Stimulated activated CD8-positive, alpha-beta memory T cell treated with anti-CD3 and anti-CD28 coated beads, Interleukin-2, amount 100 ng/mL, for 48 hours (primary cell): Measurements from ENCODE around the gene EIF1AX.
"Not testable (repeated sequence)": the region's sequence is repeated elsewhere in the genome, so short reads cannot be mapped to it uniquely, and the experiment has no call there.

Experiments
- DNase-seq, 2 donors: peaks; one replicate each; pipeline ENCODE4 v3.0.0-alpha.2; 2020; ENCODE audit warnings: low read depth in 2 of 2

EIF1AX gene, protein sequence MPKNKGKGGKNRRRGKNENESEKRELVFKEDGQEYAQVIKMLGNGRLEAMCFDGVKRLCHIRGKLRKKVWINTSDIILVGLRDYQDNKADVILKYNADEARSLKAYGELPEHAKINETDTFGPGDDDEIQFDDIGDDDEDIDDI

DNA sequence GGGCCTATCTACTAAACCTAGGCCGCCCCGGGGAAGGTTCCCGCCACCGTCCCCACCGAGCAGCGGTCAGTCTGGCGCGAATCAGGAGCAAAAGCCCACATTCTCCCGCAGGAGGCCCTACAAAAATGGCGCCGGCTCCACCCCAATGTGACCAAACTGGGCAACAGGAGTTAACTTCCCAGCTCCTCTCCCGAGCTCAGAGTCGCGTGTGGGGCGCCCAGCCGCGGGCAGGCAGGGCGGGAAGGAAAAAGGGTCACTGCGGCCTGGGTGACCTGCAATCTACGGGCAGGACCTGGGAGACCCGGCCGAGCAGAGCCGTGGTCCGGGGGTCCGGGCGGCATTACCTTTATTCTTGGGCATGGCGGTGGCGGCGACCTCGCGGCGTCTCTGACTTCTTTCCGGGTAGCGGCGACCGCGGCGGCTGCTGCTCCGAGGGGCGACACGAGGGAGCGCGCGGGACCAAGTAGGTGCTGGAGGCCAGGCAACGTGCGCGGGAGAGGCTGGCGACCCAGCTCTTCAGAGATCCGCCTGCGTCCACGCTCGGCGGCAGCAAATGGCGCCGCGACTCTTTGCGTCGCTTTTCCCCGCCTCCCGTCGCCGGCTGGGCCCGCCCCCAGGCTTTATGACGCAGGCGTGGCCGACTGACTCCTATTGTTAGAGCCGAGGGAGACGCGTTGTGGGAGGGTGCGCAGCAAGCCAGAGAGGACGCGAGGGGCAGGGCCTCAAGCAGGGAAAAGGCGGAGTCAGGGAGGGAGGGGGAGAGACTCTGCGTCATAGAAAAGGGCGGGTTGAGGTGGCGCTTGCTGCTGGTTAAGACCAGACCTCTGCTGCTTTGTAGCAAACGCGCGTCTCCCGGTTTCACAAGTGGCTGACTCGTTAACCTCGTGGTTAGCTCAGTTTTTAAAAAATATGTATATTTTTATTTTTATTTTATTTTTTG is at the start of gene EIF1AX:
EIF1AX (minus strand) TSS at position 558 of the 940 bp plus-strand sequence; CDS start at position 360, 198 bp downstream.
- peak; percentile 92 to 97 for DNase-seq

DNA sequence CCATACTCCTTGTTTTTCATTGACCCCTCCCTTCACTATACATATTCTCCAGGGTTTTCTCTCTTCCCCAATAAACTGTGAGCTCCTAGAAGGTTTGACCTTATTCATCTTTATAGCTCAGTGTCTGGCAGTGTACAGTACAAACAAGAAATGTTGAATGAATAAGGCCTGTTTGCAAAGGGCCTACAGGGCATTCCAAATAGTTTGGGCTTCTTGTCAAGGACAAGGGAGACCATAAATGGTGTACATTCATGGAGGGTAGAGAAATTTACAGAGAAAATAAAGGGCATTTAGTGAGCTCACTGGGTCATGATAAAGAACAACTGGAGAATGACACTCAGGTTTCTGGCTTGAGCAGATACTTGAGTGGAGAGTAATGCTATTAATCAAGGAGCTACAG is 47.5 kb upstream of the EIF1AX start:
- DNase-seq: no peak

DNA sequence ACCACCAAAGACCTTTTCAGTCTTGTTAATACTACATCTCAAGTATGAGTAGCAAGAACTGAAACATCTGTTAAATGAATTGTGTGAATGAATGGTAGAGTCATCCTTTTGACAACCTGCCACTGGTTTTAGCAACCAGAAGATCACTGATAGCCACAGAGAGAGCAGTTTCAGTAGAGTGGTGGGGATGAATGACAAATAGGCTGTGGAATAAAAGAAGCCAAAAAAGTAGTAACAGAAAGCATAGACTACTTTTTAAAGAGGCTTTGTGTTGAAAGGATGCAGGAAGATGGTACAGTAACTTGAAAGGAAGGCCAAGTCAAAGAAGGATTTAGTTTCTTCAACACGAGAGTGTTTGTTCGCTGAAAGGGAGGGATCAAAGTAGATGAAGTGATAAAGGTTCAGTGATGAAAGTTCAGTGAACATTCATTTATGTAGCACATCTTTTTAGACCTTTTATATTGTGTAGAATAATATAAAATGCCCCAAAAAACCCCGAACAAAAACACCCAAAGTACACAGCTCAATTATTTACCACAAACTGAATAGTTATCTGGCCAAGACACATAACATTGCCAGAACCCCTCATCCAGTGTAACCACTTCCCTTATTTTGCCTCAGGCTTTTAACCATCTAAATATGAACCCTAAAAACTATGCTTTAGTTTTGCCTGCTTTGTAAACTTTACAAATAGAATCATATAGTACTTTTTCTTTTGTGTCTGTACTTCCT is 40.1 kb upstream of the EIF1AX start:
- DNase-seq: no peak

DNA sequence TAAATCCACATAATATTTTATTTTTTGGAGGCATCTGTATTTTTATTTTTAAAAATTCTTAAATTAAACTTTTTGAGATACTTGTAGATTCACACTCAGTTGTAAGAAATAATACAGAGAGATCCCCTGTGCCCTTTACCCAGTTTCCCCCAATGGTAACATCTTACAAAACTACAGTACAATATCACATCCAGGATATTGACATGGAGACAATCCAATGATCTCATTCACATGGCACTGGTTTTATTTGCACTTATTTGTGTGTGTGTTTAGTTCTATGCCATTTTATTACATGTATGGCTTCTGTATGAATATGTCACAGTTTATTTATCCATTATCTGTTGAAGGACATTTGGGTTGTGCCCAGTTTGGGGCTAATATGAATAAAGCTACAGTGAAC is 35.5 kb upstream of the EIF1AX start:
- DNase-seq: no peak

DNA sequence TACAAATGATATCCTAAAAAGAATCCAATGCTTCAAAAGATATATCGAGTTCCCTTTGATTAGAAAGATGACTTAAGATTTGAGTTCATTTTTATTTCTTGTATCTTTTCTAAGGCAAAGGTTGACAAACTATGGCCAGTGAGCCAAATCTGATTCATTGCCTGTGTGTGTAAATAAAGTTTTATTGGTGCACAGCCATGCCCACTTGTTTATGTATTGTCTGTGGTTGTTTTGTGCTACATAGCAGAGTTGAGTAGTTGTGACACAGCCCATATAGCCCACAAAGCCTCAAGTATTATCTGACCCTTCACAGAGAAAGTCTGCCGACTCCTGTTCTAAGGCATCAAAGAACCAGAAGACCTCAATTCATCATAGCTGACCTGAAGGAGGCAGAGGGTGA is 32.2 kb upstream of the EIF1AX start:
- DNase-seq: no peak

DNA sequence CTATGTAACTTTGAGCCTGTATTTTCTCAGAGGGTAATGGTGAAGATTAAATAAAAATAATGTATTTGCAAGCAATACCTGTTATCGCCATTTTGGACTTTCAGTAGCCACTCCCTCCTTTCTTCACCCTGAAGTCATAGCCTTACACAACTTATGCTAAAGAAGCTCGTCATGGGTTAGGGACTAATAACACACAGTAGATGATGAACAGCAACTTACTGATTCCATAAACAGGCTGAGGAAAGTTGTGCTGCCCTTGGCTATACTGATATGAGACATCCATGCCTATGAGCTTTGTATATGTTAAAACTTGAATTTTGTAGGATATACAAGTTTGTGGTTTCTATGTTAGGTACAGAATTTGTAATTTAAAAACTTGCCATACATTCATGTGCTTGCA is 31.7 kb upstream of the EIF1AX start:
- no peak for DNase-seq

DNA sequence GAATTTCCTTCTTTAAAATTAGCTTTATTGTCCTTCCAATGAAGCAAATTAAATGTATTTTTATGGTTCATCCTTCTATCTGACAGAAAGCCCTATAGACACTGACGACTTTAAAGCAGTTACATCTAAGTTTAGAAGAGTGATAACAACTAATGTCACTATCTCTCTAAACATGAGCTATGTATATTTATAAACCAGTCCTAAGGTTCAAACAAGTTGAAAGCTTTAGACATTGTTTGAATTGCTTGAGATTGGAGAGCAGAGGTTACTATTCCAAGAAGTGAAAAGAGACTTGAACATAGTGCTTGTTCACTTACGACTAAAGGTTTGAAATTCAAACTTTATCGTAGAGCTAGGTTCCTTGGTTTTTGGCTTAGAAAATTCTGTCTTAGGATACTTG is 30.2 kb upstream of the EIF1AX start:
- DNase-seq: no peak

DNA sequence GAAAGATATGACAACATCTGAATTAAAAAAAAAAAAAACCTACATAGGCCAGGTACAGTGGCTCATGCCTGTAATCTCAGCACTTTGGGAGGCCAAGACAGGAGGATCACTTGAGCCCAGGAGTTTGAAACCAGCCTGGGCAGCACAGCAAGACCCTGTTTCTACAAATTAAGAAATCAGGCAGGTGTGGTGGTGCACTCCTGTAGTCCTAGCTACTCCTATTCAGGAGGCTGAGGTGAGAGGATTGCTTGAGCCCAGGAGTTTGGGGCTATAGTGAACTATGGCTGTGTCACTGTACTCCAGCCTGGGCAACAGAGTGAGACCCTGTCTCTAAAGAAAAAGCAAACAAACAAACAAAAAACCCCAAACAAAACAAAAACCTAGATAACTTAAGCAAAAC is 20.9 kb upstream of the EIF1AX start:
- DNase-seq: not testable (repeated sequence)

DNA sequence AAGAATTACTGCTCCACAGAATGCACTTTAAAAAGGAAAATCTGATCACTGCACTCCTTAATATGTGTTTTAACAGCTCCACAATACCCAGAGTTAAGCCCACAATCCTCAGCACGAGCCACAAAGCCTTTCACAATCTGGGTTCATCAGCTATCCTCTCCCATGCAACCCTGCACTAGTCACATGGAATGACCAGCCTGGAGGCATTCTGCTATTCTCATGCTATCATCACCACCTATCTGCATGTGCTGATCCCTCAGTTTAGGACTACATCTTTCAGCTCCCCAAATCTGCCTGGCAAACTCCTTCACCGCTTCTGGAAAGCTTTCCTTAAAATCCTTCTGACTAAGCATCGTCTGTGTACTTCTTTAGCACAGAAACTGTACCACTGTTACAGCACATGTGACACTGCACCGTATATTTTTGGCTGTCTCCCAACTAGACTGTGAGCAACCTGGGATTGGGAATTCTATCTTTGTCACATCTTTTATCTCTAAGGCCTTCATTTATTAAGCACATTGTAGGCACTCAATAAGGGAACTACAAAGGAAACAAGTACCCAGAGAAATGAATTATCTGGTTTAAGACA is 18.3 kb upstream of the EIF1AX start:
- DNase-seq: no peak

DNA sequence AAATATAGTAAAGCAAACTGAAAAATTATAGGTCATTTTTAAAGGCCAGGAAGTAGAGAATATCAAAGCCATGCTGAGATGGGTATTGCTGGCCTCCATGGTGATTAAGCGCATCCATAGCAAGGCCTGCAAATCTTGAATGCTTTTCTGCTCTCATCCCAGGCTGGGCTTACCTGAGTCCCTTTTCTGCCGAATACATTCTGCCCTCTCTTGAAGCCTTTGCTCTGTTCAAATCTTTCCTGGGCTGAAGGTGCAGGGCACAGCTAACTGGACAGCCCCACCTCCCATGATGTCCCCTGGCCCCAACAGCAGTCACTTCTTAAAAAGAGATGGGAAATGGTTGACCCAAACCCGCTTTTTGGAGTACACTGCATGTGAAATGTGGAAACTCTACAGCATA is 10.1 kb upstream of the EIF1AX start:
- no peak for DNase-seq

DNA sequence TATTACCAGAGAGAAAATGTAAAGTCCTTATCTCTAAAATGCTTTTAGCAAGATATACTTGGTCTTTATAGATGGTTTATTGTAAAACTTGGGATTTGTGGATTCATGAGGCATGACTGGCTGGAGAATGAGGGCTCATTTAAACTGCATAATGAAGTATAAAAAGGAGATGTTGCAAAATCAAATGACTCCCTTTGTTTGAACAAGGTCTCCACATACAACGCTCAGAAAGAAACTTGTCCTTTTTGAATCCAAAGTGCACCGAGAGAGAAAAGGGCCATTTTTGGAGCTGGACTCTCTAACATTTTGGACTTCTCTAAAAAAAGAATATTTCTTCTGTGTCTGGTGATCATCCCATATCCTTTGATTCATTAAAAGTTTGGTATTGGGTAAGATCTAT is 7.7 kb upstream of the EIF1AX start:
- no peak for DNase-seq

DNA sequence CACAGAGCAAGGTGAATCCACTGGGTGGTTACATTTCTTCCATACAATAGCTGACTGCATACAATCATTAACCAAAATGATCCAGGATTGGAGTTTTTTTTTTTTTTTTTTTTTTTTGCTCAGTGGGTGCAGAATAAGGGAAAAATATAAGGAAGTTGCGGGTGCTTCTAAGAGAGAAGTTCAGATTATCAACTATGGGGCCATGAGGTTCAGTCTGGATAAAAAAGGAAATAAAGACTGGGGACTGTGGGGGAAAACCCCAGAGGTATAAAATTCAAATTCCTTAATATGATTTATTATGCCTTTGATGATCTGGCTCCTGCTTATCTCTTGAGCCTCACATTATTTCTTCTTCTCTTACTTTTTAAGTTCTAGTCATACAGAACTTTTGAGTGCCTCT is 5.9 kb upstream of the EIF1AX start:
- DNase-seq: no peak

DNA sequence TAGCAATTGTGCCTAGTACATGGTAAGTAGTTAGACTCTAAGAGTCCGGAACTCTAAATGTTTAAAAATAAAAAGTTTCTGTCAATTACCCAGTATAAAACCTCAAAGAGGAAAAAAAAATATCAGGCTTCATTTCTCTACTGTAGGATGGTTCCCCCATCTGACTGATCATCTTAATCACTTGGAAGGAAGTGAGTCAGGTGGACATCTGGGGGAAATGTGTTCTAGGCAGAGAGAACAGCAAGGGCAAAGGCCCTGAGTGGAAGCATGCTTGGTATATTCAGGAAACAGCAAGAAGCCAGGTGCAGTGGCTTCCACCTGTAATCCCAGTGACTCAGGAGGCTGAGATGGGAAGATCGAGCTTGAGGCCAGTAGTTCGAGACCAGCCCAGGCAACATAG is 2.9 kb upstream of the EIF1AX start:
- DNase-seq: no peak

DNA sequence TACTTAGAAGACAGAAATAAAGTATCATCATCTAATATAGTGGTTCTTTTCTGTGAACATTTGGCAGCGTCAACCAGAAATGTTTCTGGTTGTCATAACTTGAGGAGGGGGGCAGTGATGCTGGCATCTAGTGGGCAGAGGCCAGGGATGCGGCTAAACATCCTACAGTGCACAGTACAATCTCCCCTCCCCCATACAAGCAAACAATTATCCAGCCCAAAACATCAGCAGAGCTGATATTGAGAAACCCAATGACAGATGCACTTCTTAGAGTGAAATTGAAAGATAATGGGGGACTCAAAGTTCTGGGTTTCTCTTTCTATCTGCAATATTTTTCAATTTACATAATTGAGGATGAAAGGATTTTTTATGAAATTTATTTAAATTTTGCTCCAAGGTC is 1.9 kb upstream of the EIF1AX start:
- DNase-seq: no peak

DNA sequence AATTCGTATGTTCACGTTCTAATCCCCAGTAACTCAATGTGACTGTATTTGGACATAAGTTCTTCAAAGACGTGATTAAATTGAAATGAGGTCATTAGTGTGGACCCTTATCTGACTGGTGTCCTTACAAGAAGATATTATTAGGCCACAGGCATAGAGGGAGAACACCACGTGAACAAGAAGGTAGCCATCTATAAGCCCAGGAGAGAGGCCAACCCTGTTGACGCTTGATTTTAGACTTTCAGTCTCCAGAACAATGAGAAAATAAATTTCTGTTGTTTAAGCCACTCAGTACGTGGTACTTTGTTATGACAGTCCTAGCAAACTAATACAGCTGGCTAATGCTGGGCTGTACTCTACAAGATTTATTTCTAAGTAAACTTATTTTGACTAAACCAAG is 1.5 kb upstream of the EIF1AX start:
- no peak for DNase-seq

DNA sequence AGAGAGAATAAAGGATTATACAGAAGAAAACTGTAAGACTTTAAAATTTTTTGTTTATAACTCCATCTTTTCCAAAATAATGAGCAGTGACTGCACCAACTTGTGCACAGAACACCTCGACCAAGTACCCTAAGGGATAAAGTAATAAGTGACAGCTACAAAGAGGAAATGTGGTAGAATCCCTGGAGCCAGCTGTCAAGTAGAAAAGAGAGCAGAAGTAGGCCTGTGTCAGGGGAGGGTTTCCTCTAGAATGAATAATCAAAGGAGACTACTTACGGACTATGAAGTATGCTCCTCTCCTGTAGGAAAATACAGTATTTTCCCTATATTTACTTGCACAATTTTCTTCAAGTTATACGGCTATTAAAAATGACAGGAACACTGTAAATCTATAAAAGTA is 1.2 kb downstream of the EIF1AX start:
- no peak for DNase-seq

DNA sequence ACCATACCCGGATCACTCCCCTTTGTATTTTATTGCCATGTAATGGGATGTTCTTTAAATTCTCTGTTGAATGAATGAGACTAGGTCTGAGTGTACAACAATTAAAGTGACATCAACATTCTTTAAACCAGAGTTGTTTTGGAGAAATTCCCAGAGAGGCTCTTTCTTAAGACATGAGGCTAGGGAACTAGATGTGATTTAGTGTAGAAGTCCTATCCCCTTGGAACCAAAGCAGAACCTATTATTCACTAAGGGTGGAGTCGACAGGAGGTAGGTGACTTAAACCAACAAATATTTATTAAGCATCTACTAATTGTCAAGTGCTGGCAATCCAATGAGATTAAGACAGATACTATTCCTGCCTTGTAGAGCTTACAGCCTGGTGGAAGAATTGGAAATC is 1.7 kb downstream of the EIF1AX start:
- DNase-seq: no peak

DNA sequence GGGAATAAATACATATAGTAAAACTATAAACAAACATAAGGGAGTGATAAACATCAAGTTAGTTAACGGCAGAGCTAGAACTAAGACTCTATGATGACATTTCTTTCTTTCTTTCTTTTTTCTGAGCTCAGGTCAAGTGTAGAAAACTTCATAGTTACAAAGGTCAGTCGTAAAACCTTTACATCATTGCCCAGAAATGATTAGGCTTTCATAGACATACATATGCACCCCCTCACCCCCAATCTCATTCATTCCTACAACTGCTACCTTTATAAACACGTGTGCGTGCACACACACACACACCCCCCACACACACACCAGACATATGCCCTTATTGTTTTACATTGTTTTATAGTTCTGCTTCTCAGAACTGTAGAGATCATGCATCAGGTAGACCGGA is 5.7 kb downstream of the EIF1AX start:
- no peak for DNase-seq

DNA sequence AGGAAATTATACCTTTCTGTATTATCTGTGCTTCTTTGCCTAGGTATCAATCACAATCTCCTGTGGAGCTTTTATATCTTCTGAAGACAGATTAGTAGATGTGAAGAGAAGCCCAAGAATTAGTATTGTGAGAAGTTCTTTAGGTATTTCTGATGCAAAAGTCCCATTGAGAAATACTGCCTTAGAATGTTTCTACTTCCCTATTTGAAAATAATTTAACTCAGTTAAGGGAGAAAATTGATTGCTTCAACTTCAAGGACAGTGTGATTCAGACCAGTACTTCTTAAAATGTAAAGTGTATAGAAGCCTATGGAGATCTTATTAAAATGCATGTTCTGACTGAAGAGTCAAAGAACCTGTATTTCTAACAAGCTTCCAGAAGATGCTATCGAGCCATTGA is 9.0 kb downstream of the EIF1AX start:
- no peak for DNase-seq

DNA sequence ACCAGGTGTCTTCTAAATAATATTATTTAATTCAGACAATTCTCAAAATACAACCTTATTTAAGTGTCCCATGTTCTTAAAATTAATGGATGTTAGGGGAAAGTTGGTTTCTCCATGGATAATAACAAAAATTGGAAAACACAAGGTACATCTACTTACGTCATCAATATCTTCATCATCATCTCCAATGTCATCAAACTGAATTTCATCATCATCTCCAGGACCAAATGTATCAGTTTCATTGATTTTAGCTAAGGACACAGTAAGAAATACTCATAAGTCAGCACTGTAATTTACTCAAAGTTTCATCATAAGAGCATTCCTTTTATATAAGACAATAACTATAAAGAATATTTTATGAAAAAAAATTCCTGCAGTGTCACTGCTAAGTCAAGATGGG is 11.3 kb downstream of the EIF1AX start:
- DNase-seq: no peak

DNA sequence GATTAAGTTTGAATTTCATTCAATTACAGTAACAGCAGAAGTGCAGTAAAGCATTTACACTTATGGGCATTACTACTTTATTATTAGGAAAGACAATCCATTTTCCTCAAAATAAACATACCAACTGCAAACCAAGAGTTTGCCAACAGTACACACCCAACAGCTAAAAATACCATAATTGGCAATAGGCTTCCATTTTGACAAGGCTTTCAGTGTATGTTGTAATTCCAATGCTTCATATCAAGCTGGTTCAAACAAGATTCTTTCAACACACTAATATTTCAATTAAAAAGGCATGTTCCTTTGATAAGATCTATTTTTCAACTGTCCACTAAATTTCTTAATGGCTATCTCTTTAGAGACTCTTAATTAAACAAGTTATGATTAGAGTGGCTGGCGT is 12.1 kb downstream of the EIF1AX start:
- DNase-seq: no peak

DNA sequence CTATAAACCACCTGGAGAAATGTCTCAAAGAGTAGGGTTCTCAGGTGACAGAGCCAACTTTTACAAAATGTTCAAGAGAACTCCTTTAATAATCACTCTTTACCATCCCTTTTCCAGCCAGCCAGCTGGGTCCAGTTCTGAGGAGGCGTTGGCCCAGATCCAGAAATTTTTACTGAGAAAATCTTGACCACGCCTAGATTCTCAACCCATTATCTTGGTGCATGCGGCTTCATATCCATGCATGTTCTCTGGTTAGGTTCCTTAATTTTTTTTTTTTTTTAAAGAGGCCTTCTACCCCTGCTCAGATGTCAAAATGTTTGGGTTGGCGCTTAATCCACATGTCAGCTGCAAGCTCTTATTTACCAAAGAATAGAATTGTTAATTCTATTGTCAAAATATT is 13.0 kb downstream of the EIF1AX start:
- DNase-seq: no peak
